Renal cortex interstitium (tissue), 11 donors: ENCODE measurements around the gene SRRM3. TPM values are rescaled to one million over a fixed set of nuclear protein-coding genes. Genes with fewer than 3 reads are reported as not detected.
A peak's percentile ranks its signal among the peaks of the same experiment; 100 is the strongest.
"Not testable (repeated sequence)": the region's sequence is repeated elsewhere in the genome, so short reads cannot be mapped to it uniquely, and the experiment has no call there.

Experiments
- DNase-seq, 11 donors: peaks; one replicate each; pipeline ENCODE4 v3.0.0-alpha.2; 2013; ENCODE audit warnings: low read depth in 9 of 11, low spot score in 4 of 11; ENCODE audit errors: extremely low read depth in 1 of 11
- polyA plus RNA-seq, 3 donors: library from polyadenylated mRNA; unstranded; fragments of 120-200 nt; gene quantifications; one replicate each; pipeline ENCODE4 v1.2.1, GENCODE V29; 2013; ENCODE audit not compliant: insufficient read length in 3 of 3

Gene SRRM3
- polyA plus RNA-seq, 3 donors = 1.00 to 2.3 (median 2.3) TPM

GRCh38 chr7:76223286-76223972 is 21.7 kb downstream of the SRRM3 start:
- DNase-seq = no peak

DNA sequence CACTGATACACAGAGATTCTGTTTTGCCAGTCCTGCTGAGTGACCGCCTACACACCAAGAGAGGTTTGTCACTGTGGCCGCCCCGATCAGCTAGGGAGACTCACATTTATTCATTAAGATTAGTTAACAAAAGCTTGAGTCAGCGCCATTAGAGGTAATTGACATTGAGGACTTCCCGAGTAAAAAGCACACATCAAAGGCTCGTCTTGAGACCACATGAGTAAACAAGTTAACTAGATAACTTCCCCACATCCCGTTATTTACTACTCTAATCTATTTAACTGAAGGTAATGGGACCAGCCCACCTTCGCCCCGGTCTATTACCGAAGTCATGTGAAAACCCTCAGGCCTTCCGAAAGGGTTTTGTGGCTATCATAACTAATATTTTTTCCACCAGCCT is 23.0 kb downstream of the SRRM3 start:
- no peak for DNase-seq

- DNase-seq = peak in 4 of 11 donors; percentile 28 to 43 (median 38)
Observed at GRCh38 chr7:76225379-76225778, 23.7 kb downstream of the SRRM3 start.

GRCh38 chr7:76225951-76226350 is 24.3 kb downstream of the SRRM3 start:
- no peak for DNase-seq

GRCh38 chr7:76226878-76227423 is 25.3 kb downstream of the SRRM3 start:
- DNase-seq = not testable (repeated sequence)

DNA sequence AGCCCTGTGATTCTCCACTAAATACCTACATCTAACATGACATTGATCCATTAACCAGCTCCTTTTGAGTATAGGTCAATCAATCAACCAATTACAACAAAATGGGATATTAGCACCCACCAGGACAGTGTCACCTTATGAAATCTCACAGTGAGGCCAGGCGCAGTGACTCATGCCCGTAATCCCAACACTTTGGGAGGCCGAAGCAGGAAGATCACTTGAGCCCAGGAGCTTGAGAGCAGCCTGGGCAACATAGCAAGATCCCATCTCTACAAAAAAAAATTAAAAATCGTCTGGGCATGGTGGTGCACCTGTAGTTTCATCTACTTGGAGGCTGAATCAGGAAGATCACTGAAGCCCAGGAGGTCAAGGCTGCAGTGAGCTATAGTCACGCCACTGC is 28.5 kb downstream of the SRRM3 start:
- DNase-seq = no peak

- no peak for DNase-seq
Observed at GRCh38 chr7:76231071-76231470, 29.4 kb downstream of the SRRM3 start.

GRCh38 chr7:76231583-76231982 is 29.9 kb downstream of the SRRM3 start:
- no peak for DNase-seq

DNA sequence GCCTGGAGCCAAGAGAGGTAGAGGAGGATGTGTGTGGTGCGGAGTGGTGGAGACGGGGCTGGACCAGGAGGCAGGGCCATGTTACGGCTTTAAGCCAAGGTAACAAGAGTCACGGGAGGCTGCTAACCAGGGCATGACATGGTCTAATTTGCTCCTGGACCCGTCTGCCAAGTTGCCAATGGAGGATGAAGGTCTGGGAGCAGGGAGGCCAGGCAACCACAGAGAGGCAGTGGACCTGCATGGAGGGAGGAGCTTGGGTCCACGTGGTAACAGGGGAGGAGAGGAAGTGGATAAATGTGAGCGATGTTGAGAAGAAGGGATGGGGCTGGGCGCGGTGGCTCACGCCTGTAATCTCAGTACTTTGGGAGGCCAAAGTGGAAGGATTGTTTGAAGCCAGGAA is 31.0 kb downstream of the SRRM3 start:
- no peak for DNase-seq

DNA sequence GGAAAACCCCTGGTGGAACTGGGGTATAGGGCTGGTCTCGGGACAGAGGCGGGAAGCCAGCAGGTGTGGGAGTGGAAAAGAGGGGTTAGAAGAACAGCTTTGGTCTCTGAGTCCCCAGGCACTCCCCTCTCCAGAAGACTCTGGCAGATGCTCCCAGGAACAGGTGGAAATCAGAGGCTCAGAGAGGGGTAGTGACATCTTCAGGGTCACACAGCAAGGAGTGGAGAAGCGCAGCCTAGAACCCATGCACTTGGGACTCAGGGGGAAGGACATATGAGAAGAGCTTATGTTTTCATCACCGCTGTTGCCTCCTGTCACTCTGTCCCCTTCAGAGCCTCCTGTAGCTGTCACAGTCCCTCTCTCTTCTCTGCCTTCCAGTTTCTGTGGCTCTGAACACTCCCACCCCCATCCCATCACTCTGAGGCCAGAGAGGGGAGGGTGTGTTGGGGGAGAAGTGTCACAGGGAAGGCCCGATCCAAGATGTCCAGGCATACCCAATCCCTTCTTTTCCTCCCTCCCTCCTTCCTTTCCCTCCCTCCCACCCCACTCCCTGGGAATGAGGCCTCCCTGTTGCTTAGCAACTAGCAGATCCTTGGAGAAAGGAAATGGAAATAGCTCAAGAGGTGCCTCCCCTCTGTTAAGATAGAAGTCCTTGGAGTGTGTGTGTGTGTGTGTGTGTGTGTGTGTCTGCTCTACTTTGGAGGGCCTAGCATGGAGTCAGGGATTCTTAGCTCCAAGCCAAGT is 32.0 kb downstream of the SRRM3 start:
- no peak for DNase-seq

DNA sequence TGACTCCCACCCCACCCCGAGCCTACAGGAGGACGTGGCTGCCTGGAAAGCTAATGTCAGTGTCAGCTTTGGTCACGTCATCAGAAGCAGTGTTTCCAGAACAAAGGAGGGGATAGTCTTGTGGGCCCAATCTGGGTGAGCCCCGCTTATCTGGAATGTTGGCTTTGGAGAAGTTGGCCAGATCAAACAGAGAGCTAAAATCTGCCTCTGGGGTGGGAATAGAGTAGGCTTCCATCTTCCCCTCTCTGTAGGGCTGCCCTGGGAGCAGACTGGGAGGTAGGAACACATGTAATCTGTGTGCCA is 32.5 kb downstream of the SRRM3 start:
- no peak for DNase-seq

- peak in 7 of 11 donors; percentile 39 to 67 (median 50) for DNase-seq
Observed at GRCh38 chr7:76234931-76235441, 33.3 kb downstream of the SRRM3 start.

DNA sequence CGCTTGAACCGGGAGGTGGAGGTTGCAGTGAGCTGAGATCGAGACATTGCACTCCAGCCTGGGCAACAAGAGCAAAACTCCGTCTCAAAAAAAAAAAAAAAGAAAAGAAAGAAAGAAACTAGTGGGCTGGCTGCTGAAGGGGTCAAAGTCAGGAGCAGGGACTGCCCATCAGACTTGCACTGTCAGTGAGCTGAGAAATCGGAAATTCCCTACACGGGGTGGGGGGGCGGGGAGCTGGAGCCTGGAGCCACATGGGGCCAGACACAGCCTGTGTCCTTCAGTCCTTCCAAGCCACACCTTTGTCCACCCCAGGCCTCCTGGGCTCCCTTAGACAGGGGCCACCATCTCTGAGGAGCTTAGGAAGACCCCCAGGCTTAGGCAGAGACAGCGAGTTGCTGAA is 34.5 kb downstream of the SRRM3 start:
- no peak for DNase-seq

GRCh38 chr7:76238326-76238725 is 36.6 kb downstream of the SRRM3 start:
- DNase-seq = no peak

- DNase-seq = no peak
Observed at GRCh38 chr7:76241141-76241540, 39.4 kb downstream of the SRRM3 start.

GRCh38 chr7:76242517-76243063 is 40.9 kb downstream of the SRRM3 start:
- not testable (repeated sequence) for DNase-seq

DNA sequence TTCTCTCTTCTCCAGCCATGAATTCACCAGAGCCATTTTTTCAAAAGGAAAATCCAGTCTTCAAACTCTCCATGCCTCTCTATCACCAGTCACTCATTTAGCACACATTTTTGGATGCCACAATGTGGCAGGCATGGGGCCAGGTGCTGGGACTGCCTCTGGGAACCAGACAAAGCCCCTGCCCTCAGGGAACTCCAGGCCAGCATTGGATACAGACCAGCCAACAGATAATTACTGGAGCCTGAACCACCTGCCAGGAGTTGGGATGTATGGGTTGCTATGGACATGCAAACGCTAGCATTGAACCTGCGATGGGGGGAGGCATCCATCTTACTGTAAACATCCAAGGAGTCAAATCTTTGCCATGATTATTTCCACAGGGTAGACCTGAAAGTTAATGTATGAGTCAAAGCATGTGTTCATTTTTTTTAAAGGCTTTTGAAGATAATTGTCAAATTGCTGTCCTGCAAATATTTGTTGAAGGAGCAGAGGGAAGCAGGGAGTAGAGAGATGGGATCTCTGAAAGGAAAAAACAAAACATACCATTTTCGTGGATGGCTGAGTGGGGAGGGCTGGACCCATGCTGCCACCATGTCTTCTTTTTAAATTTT is 43.2 kb downstream of the SRRM3 start:
- DNase-seq = no peak

DNA sequence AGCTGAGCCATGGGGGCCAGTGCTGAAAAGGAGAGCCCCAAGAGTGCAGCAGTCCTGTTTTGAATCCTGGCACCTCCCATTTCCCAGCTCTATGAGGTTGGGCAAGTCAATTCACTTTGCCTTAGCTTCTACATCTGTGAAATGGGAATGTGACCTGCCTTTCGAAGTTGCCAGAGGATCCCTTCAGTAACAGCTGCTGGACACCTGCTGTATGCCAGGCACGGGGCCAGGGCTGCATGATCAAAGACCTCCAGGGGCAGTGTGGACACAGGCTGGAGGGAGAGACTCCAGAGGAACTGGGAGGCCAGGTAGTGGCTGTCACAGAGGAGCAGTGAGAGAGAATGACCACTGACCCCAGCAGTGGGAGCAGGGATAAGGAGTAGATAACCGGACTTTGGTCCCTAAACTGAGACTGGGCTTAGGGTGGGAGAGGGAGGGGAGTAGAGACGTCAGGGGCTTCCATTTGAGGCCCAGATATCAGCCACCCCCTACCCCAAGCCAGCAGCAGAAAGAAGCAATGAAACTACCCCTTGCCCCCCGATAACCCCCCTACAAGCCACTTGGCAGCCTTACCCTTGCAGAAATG is 45.2 kb downstream of the SRRM3 start:
- DNase-seq = no peak

- DNase-seq = no peak
Observed at GRCh38 chr7:76247938-76248337, 46.2 kb downstream of the SRRM3 start.
